Measurements from ENCODE around the gene HLCS.

Gene HLCS

GRCh38 chr21:36813052-36813451, 153.4 kb downstream of the HLCS start:
- Histone ChIP-seq H3K9me3 (ENCODE audit: control insufficient read depth, insufficient read depth, low read depth, low read length) (no peaks in the 10 kb centered on the region), H3K4me1 (ENCODE audit: control insufficient read depth, insufficient read depth, low read length) (no peaks in the 10 kb centered on the region), H3K36me3 (ENCODE audit: control insufficient read depth in 2 of 2, insufficient read depth in 1 of 2, low read length in 2 of 2) (no peaks in the 10 kb centered on the region), H3K4me3 (ENCODE audit: low read depth, low read length) (no peak overlapping the region), H3K27ac (ENCODE audit: extremely low read depth, low read depth, low read length) (no peak overlapping the region)
- CTCF ChIA-PET, result interaction anchor here (1.4 to 2.4 kb wide), 2 partner anchors 9 to 41 kb away, joined by 6 to 7 read pairs; no protein-coding TSS in a partner anchor
- TF ChIP-seq ZNF239 (tag by site-specific recombination; IDR thresholded peaks at IDR 0.05), result no peak
- no peak for TF ChIP-seq ZFP69B (tag by site-specific recombination; IDR thresholded peaks at IDR 0.05)
- POLR2A ChIA-PET, result interaction anchor here (0.6 kb wide), 1 partner anchor 10 kb away, joined by 3 read pairs; no protein-coding TSS in a partner anchor

- CTCF ChIA-PET, result interaction anchor here (0.5 to 2.4 kb wide), 5 partner anchors 11 to 116 kb away, joined by 4 to 8 read pairs (median 7); no protein-coding TSS in a partner anchor
- Histone ChIP-seq H3K36me3 (ENCODE audit: control insufficient read depth in 2 of 2, insufficient read depth in 1 of 2, low read length in 2 of 2) (no peaks in the 10 kb centered on the region), H3K27ac (ENCODE audit: extremely low read depth, low read depth, low read length) (no peak overlapping the region), H3K4me3 (ENCODE audit: low read depth, low read length) (no peak overlapping the region), H3K4me1 (ENCODE audit: control insufficient read depth, insufficient read depth, low read length) (no peaks in the 10 kb centered on the region), H3K9me3 (ENCODE audit: control insufficient read depth, insufficient read depth, low read depth, low read length) (no peaks in the 10 kb centered on the region)
- POLR2A ChIA-PET, result no interaction called here
- TF ChIP-seq GLIS1 (tag by site-specific recombination; IDR thresholded peaks at IDR 0.05) (no peak), PRDM10 (tag by site-specific recombination; IDR thresholded peaks at IDR 0.05) (peak; percentile 60), TRIM28 (IDR thresholded peaks at IDR 0.05; ENCODE audit: borderline replicate concordance, low read length) (no peak), ZSCAN5A (tag by site-specific recombination; IDR thresholded peaks at IDR 0.05) (no peak), ZNF292 (tag by site-specific recombination; IDR thresholded peaks at IDR 0.05; ENCODE audit: borderline replicate concordance, low read depth) (no peak)
Measured at GRCh38 chr21:36811762-36812161, 154.7 kb downstream of the HLCS start.

GRCh38 chr21:36810443-36810842, 156.0 kb downstream of the HLCS start:
- TF ChIP-seq KLF16 (tag by site-specific recombination; IDR thresholded peaks at IDR 0.05) (no peak), ZNF133 (tag by site-specific recombination; IDR thresholded peaks at IDR 0.05) (no peak), ZNF529 (tag by site-specific recombination; IDR thresholded peaks at IDR 0.05; ENCODE audit: insufficient replicate concordance) (no peak), ZSCAN5A (tag by site-specific recombination; IDR thresholded peaks at IDR 0.05) (no peak), ZNF184 (tag by site-specific recombination; IDR thresholded peaks at IDR 0.05) (no peak), RBAK (tag by site-specific recombination; IDR thresholded peaks at IDR 0.05) (no peak), ZNF121 (tag by site-specific recombination; IDR thresholded peaks at IDR 0.05) (no peak), ZNF488 (tag by site-specific recombination; IDR thresholded peaks at IDR 0.05) (no peak), ZNF223 (tag by site-specific recombination; IDR thresholded peaks at IDR 0.05) (no peak), MZF1 (tag by site-specific recombination; IDR thresholded peaks at IDR 0.05; ENCODE audit: borderline replicate concordance) (no peak), ZNF24 (tag by site-specific recombination; IDR thresholded peaks at IDR 0.05) (no peak)
- Histone ChIP-seq H3K4me1 (ENCODE audit: control insufficient read depth, insufficient read depth, low read length) (no peaks in the 10 kb centered on the region), H3K27ac (ENCODE audit: extremely low read depth, low read depth, low read length) (no peak overlapping the region), H3K36me3 (ENCODE audit: control insufficient read depth in 2 of 2, insufficient read depth in 1 of 2, low read length in 2 of 2) (no peaks in the 10 kb centered on the region), H3K4me3 (ENCODE audit: low read depth, low read length) (no peak overlapping the region), H3K9me3 (ENCODE audit: control insufficient read depth, insufficient read depth, low read depth, low read length) (no peaks in the 10 kb centered on the region)
- POLR2A ChIA-PET, result no interaction called here
- CTCF ChIA-PET, result interaction anchor here (1.0 to 2.4 kb wide), 3 partner anchors 100 to 180 kb away, joined by 3 to 8 read pairs (median 3); no protein-coding TSS in a partner anchor
